AG20443 (cell line): ENCODE data around the gene CSTB.

Experiments used
- DNase-seq: peaks from one replicate; pipeline ENCODE4 v3.0.0; 2012; ENCODE audit warnings: low spot score, mixed read lengths

CSTB gene

DNA sequence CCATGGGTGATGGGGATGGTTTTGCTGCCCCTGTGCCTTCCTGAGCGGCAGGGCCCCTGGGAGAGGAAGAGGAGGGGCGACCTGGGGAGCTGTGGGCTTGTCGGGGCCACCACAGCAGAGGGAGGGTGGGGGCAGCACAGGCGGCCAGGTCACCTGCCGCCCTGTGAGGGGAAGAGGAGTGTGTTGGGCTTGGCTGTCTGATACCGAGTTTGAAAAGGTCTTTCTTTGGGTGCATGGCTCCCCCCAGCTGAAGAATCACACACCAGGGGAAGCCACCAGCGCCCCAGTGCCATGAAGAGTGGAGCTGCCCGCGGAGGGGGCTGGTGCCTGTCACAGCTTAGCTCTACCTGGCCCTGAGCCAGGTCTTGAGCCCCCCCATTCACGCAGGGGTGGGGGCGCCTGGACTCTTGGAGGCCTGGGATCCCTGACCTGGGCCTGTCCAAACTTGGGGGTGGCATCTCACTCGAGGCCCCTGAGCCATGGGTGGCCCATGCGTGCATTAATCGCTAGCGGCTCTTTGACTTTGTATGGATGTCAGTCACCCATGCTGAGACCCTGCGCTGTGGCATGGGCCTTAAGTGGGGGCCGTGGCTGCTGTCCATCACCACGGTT is 26.4 kb downstream of the CSTB start:
- DNase-seq: no peak

DNA sequence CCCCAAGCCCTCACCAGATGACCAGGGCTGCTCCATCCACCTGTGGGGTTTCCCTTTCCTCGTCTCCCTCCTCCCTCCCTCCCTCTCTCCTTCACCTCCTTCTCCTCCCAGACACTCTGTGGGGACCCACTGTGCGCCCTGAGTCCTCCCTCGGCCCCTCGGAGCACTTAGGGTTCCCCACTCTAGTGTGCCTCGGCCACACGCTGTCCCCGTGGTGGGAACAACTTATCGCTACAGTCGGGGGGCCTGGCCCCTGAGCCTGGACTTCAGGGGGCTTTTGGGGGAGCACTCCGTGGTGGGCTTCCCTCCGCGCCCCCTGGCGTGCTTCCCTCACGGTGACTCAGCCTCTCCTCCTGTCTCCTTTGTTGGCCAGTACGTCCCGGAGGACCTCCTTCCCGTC is 27.5 kb downstream of the CSTB start:
- no peak for DNase-seq

DNA sequence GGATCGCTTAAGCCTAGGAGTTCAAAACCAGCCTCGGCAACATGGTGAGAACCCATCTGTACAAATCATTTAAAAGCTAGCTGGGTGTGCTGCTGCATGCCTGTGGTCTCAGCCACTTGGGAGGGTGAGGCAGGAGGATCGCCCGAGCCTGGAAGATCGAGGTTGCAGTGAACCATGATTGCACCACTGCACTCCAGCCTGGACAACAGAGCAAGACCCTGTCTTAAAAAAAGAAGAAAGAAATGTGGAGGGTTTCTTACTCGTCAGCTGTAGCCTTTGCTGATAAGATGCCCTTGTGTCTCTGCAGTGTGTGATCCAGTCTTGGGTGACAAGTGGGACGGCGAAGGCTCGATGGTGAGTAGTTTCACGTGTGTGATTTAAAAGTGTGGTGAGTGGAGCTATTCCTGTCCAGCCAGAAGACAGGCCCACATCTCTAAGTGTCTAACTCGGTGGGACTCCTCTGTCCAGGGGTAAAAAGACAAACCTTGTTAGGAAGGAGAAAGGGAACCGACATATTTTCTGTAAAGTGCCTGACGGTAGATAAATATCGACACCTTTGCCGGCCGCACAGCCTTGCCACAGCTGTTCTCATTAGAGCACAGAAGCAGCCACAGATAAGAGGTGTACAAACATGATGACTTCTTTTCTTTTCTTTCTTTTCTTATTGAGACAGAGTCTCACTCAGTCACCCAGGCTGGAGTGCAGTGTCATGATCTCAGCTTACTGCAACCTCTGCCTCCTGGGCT is 30.2 kb downstream of the CSTB start:
- no peak for DNase-seq

DNA sequence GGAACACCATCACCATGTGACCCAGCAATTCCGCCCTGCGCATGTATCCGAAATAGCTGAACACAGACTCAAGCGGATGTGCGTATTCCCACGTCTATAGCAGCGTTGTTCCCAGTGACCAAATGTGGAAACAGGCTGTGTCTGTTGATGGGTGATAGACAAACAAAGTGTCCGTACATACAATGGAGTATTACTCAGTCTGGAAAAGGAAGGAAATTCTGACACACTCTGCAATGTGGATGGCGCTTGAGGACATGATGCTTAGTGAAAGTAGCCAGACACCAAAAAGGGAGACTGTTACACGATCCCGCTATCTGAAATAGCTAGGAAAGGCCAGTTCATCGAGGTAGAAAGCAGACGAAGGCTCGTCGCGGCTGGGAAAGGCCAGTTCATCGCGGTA is 31.4 kb downstream of the CSTB start:
- no peak for DNase-seq

DNA sequence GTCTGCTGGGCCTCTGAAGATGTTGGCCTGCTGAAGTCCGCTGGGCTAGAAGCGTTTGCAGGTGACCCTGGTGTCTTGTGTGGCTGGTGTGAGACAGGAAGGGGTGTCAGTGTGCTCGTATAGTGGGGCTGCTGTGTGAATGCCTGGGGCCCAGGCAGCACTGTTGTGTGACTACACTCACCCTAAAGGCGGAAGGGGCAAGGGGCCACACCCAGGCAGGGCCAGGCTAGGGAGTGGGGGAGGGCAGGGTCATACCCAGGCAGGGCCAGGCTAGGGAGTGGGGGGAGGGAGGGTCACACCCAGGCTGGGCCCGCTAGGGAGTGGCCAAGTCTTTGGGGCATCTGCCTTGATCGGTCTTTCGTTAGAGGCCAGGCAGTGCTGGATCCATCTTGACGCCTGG is 32.2 kb downstream of the CSTB start:
- no peak for DNase-seq

DNA sequence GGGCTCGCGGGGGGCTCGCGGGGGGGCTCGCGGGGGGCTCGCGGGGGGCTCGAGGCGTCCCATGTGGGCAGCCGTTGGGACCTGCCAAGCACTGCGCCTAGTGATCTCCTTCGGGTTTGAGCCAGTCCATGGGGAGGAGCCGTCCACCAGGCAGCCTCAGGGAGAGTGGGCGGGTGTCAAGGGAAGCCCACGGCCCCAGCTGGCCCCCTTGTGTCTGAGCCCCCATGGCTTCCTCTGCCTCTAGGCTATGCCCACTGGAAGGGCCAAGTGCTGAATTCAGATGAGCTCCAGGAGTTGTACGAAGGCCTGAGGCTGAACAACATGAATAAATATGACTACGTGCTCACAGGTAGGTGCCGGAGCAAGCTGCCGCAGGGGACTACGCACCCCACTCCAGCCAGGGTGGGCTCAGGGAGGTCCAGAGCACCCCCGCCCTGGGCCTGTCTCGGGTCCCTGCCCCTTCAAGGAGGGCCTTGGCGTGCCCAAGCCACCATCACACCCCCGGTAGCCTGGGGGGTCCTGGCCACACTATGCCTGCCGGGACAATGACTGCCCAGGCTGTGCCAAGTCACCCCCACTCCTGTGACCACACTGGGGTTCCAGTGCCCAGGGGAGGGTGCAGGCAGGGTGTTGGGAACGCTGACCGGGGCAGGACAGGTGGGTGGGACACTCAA is 34.5 kb downstream of the CSTB start:
- DNase-seq: no peak

DNA sequence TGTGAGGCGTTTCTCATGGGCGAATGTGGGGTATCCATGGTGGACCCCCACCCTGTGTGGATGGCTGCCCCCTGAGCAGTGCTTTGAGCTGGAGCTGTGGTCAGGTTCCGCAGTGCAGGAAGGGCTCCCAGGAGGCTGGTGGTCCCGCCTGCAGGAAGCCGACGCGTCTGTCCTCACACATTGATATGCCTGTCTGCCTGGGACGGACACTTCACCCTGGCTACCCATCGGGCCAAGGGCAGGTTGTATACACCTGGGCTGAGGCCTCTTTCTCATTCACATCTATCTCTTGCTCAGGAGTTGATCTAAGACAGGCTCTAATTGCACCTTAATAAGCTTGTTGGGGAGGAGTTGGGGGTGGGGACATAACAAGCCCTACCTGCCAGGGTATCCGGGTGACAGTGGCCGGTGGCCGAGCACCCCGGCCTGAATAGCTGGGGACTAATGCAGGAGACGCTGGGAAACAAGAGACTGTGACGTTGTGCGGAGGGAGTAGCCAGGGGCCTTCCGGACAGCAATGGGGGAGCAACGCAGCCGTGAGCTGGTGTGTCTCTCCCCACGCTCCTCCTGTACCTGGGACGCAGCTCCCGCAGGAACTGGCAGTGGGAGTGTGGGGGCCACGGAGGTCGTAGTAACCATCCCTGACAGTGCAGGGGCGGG is 35.5 kb downstream of the CSTB start:
- no peak for DNase-seq

DNA sequence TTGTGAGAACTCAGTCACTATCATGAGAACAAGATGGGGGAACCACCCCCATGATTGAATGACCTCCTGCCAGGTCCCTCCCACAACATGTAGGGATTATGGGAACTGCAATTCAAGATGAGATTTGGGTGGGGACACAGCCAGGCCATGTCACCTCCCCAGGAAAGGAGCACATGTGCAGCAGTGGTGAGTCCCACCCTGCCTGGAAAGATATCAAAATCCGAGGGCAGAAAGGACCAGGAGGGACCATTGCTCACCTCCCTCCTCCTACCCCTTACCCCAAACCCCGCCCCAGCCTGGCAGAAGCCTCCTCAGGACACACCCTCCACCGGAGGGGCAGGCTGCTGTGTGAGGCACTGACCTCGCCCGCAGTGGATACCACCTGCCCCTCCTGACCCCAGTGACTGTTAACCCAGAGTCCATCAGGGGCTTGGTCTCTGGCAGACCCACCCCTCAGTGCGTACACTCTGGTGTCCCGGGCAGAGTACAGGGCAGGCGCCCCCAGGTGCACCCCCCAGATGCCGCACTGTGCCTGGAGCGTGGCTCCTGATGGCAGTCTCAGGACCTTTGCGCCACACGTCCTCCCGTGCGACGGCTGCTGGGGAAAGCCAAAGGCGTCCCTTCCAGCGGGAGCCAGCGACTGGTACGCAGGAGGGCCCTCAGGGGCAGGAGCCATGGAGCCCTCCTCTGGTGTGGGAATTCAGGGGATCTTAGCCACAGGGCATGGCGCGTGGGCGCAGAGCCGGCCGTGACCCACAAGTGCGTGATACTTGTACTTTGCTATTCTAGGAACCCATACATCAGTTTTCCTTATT is 36.3 kb downstream of the CSTB start:
- DNase-seq: no peak

DNA sequence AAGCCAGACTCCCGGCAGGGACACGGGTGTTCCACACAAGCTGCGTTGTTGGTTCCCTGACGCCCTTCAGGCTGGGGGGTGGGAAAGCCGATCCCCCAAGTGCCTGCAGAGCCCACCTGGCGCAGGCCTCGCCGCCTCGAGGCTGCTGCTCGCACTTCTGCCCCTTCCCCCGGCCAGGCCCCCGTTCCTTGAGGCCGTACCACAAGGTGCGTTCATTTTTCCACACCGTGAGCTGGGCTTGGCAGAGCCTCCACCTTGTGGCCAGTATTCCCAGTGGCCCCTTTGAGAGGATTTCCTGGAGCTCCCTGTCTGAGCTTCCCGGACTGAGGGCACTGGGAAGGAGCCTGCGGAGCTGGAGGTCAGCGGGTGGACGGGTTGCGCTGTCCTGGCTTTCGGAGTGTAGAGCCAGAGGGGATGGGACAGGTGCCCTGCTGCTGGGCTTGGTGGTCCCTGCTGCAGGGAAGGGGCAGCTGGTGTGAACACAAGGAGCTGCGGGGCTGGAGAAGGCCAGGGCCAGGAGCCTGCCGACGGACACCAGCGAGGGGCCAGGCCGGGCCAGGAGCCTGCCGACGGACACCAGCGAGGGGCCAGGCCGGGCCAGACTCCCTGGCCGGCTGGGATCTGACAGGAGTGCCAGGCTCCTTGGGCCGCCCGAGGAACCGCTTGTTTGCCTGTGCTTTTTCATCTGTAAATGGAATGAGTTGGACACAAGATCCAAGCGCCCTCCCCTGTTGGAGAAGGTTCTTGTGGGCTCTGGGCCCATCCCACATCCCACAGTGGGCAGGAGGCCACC is 38.8 kb downstream of the CSTB start:
- DNase-seq: no peak

DNA sequence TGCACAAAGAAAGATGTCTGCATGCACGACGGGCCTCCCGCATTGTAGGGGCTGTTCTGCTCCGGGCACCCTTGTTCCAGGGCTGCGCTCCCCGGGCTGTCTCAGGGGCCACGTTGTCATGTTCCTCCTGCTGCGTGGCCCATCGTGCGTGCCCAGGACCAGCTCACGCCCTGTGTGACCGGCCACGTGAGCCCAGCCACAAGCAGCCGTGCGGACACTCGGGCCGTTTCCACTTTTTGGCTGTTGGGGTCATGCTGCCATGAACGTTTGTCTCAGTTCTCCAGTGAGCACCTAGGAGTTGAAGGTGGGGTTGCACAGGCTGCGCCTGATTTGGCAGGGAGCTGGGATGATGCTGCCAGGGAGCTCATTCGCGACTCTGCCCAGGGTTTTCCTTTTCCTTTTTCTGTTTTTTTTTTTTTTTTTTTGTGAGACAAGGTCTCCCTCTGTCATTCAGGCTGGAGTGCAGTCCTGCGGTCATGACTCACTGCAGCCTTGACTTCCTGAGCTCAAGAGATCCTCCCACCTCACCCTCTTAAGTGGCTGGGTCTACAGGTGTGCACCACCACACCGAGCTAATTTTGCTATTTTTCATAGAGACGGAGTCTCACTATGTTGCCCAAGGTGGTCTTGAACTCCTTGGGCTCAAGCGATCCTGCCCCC is 39.8 kb downstream of the CSTB start:
- no peak for DNase-seq

DNA sequence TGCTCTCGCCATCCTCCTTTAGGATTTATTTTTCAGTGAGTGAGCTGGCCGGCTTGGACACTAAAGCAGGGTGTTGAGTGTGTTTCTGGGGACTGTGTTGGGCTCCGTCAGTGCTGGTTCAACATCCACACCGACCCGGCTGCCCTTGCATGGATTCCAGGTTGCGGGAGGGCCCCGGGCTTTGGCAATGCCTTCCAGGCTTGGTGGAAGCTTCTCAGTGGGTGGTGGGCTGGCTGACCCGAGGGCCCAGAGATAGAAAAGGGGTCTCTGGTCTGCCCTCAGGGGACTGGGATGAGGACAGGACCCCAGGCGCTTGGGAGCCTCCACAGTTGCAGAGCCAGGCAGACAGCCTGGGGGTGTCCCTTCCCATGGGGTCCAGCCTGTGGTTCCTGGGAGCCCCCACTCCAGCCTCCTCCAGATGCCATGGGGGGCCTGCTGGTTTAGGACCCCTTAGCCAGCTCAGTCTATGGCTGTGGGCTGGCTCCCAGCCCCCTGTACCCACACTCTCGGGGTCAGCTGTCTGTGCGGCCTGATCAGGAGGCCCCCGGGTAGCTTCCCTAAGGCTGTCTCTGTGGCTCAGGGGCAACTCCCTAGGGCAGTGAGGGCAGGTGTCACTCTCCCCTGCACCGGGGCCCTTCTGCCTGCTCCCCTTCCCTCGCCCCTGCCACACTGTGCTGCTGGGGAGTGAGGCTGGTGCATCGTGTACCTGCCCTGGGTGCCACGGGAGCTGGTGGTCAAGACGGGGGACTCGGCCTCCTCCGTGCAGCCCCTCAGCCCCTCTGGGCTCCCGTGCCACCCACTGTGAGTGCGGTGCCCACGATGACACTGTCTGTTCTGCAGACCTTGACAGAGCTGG is 40.6 kb downstream of the CSTB start:
- DNase-seq: no peak

DNA sequence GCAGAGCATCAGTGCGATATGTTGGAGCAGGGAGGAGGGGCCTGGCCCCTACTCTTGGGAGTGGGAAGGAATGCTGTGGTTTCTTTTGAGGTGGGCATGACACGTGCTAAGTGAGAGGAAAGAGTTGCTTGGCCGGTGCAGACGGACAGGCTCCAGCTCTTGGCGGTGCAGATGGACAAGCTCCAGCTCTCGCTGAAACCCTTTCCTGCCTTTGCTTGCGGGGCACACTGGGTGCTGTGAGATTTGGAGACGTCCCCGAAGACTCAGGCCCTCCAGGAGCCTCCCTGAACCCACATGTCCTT is 41.2 kb downstream of the CSTB start:
- DNase-seq: no peak

DNA sequence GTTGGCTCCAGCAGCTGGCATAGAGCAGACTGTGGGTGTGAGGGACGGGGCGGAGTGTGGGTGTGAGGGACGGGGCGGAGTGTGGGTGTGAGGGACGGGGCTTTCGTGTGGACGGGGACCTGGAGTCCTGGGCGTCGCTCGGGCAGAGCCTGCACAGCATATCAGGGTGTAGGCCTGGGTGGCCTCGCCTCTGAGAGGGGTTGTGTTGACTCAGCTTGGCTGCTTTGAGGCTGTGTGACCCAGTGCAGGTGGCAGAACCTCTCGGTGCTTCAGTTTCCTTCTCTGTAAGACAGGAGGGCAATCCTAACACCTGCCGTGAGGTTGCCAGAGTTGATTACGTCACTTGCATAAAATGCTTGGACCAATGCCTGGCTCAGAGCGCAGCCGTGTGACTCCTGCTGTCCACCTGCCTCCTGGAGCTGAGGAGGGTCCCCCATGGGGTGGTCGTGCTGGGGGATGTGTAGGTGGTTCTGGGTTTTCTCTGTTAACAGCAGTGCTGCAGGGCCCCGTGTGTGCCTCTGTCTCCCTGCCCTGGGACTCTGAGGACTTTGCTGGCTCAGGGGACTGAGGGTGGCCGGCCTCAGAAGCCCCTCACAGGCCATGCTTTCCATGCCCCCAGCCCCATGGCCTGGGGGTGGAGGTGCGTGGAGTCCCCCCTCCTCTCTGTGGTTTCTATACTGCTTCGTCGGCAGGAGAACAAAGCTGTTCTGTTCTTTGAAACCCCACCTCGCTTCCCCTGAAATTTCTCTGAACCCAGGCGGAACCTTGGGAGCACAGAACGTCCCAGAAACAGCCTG is 41.8 kb downstream of the CSTB start:
- no peak for DNase-seq

DNA sequence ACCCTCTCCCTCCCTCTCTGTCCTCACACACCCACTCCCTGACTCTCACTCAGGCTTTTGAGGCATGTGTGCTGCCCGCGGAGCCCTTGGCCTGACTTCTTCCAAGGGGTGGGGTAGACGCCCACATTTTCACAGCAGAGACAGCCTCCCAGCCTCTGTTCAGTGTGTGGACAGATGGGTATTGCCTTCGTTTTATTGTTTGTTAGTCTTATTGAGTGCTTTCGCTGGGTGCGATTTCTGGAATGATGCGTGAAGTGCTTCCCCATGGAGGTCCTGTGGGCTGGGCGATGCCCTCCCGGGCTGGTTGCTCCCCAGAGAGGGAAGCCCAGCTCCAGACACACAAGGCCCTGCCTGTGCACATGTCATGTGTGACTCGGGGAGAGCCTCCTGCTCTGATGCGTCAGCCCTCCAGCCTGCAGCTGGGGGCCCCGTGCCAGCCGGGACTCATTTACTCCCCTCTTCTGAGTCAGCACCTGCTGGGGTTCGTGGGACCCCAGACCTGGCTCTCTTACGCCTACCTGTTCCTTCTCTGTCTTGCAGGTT is 42.5 kb downstream of the CSTB start:
- peak; percentile 73 for DNase-seq

DNA sequence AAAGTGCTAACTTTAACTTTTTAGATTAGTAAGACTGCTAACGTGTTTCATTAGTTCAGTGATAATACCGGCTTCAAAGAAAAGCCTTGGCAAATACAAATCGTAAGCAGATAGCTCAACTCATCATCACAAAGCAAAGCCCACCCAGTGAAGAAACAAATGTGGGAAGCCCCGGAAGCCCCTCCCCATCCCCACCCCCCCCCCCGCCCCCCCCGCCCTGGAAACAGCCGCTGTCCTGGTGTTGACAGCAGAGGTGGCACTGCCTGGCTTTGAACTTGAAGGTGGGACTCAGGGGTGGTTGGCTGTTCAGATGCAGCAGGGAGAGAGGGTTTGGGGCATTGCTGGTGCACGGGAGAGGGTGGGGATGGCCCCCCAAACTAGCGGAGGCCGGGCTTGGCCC is 43.0 kb downstream of the CSTB start:
- DNase-seq: no peak

DNA sequence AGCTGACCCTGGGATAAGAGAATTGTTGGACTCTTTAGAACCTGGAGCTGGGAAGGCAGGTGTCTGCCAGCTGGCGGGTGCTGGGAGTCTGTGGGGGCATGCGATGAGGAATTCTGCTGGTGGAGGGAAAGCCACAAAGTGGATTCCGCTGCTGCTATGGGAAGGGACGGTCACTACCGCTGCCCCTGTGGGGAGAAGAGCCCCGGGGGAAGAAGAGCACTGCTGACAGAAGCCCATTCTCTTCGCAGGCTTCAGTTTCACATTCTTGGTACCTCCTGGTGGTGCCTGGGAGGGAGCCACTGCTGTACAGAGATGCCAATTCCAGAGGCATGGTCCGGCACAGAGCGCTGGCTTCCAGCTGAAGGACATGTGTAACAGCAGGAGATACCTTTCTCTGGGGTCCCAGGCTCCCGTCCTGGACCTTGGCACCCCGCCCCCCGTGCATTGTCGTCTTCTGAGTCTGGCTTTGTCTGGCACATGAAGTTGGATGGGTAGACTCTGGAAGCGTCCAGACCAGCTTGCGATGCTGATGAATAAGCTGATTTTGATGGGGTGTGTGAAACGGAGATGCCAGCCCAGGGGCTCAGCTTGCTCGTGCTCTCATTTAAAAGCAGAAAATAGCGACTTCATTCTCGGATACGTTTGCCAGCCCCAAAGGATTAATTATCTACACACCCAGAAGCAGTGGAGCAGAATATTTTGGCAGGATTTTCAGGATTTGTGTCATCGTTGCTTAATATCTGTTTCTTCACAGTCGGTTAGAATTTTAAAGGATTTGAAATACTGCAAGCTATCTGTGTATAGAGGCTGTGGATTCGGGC is 44.0 kb downstream of the CSTB start:
- DNase-seq: peak; percentile 63

DNA sequence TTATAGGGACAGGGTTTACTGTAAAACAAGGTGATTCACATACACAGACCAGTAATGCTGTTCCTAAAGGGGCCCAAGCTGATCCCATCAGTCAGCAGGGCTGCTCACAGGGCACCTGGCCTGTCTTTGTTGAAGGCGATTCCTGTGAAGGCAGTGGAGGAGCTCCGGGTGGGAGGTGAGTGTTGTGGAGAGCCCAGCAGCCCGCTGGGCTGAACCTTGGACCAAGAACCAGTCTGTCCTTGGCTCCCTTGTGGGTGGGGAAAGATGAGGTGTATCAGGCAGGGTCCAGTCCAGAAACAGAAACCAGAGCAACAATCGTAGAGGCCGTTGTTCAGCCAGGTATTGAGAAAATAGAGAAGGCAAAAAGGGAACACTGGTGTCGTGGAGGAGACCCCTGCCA is 44.6 kb downstream of the CSTB start:
- DNase-seq: no peak
